Embryonic facial prominence (tissue), 1 donor: ENCODE data around the gene CCT7.
A peak's percentile ranks its signal among the peaks of the same experiment; 100 is the strongest.

Experiments used
- DNase-seq: peaks from one replicate; pipeline ENCODE4 v3.0.0-alpha.2; 2016; ENCODE audit errors: extremely low spot score

Gene CCT7

DNA sequence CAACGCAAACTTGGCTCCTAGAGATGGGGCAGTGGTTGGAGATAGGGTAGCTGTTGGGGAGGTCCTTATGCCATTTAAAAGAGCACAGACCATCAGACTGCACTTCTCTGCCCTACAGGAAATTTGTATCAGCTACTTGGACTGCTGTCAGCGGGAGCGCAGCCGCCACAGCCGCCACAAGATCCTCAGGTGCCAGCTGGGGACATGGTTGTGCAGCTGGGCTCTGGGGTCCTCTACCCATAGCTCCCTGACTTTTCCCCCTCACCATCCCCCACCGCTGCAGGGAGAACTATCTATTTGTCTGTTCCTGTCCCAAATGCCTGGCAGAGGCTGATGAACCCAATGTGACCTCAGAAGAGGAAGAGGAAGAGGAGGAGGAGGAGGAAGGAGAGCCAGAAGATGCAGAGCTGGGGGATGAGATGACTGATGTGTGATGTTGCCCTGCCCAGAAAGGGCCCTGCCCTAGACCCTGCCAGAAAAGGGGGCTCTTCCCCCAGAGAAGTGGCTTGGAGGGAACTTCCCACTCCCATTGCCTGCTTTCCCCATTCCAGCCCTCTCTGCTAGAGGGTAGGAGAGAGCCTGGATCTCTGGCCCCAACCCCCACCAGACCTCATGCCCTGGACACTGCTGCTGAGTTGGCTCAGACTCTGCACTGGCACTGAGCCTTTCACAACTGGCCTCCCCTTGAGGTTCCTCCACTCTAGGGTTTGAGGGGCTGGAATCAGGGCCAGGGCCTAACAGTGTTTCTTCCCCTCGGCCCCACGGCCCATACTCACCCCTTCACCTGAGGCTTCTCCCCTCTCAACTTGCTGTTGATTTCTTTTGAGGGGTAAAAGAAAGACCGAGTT is 8.4 kb upstream of the CCT7 start:
- DNase-seq = no peak

GRCh38 chr2:73227086-73227485 is 7.0 kb upstream of the CCT7 start:
- no peak for DNase-seq

GRCh38 chr2:73228631-73229030 is 5.5 kb upstream of the CCT7 start:
- no peak for DNase-seq

GRCh38 chr2:73232403-73233153 is 1.5 kb upstream of the CCT7 start:
- no peak for DNase-seq

DNA sequence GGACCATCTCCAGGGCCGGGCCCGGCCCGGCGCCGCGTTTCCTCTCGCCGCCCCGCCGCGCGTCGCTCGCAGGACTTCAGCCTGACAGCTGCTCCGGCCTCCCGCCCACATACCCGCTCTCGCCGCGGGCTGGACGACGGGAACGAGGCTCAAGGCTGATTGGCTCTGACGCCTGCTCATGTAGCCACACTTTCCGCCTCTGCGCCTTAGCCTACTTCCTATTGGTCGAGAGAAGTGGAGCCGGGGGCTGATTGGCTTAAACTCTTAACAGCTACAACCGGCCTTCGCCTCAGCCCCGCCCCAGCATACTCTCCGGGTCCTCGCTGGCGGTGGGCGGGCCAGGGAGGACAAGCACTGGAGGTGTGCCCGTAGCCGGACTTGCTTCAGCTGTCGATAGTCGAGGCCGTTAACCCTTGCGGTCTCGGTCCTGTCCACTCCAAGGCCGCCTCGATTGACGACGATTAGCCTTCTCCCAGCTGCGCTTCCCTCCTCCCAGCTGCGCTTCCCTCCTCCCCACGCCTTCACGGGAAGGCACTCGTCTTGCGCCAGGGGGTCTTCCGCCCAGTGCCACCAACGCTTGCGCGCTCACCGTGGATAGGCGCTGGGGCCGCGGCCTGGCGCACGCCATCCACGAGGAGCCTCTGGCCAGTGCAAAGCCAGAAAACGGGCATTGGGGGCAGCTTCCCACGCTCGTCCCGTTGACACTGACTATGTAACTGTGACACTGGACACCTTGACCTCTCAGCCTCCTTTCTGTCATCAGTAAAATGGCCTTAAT is 765 bp upstream of the CCT7 start, which contains the start of gene PRADC1:
Gene PRADC1 (minus strand): TSS at position 86 of the 778 bp plus-strand sequence. CDS start 79 bp downstream, at position 7.
- peak; percentile 97 for DNase-seq

GRCh38 chr2:73235315-73236028 is 1.4 kb downstream of the CCT7 start:
- DNase-seq = no peak

DNA sequence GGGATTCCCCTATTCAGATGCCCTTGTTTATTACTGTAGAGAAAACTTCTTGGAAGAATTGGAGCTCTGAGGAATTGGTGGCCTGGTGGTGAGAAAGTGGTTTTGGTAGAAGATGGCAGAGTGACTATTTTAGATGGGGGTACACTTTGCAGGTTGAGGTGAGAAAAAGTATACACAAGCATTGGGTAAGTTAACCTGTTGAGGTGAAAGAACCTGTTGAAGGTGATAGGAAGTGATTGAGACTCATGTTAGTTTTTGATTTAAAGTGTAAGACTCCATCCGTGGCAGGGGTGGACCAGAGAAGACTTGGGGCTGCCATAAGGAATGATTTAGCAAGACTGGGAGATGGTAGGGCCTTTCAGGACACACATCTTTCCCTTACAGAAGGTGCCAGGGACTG is 3.1 kb downstream of the CCT7 start:
- no peak for DNase-seq

DNA sequence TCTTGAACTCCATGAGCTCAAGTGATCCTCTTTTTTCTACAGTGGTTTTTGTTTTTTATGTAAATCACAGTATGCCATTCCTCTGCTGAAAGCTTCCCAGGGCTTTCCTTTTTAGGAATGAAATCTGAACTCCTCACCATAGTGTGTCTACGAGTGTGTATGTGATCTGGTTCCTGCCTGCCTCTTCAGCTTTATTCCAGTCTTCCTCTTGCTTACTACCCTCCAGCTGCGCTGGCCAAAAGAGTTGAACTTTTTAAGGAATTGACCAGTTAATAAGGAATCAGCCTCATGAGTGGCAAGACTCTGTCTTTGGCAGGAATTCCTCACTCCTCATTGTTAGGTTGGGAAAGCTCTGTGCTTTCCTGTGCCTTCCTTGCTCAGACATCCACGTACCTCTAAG is 4.0 kb downstream of the CCT7 start:
- DNase-seq = no peak

DNA sequence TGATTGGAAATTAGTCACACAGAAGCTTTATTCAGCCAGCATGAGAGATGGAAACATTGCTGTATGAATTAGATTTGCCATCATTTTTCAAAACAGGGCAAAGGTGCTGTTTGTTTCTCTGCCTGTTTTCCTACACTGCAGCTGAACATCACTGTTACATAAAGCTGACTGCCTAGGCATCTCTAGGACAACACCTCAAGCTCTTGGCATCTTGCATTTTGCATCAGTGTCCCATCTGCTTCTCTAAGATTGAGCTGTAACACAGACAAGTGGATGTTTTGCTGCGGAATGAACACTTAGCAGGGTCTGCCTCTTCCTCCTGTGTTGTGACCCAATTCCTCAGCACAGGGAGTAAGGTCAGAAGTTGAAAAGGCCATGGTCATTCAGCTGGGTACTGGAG is 4.9 kb downstream of the CCT7 start:
- no peak for DNase-seq

- DNase-seq = no peak
Measured at GRCh38 chr2:73239776-73240175, 5.7 kb downstream of the CCT7 start.

- no peak for DNase-seq
Measured at GRCh38 chr2:73243884-73244570, 9.9 kb downstream of the CCT7 start.

DNA sequence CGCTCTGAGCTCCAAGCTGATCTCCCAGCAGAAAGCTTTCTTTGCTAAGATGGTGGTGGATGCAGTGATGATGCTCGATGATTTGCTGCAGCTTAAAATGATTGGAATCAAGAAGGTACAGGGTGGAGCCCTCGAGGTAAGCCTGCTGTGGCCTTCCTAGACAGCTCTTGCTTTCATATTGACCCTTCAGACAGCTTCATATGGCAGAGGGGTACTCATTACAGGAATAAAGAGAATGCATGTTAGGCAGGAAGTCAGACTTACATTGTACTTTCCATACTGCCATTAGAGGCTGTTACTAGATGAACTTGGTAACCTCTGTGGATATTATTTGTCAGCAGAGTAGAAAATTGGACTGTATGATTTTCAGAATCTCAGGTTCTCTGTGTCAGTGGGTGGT is 10.5 kb downstream of the CCT7 start:
- no peak for DNase-seq

DNA sequence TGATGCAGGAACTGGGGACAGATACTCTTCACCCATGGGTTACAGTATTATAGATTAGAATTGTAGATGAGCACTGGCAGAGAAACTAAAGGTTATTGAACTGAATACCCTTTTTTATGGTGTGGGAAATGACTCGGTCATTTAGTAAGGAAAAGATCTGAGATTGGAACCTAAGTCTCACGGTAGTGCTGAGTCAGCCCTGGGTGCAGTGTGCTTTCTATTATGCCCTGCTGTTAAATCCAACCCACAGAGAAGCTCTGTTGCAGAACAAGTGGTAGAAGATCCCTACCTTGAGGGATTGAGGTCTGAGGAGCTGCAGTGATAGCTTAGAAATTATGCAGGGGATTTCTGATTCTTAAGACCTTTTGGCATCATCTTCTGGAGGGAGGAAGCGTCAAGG is 12.7 kb downstream of the CCT7 start:
- DNase-seq = no peak

GRCh38 chr2:73249636-73250035 is 15.5 kb downstream of the CCT7 start:
- DNase-seq = no peak

DNA sequence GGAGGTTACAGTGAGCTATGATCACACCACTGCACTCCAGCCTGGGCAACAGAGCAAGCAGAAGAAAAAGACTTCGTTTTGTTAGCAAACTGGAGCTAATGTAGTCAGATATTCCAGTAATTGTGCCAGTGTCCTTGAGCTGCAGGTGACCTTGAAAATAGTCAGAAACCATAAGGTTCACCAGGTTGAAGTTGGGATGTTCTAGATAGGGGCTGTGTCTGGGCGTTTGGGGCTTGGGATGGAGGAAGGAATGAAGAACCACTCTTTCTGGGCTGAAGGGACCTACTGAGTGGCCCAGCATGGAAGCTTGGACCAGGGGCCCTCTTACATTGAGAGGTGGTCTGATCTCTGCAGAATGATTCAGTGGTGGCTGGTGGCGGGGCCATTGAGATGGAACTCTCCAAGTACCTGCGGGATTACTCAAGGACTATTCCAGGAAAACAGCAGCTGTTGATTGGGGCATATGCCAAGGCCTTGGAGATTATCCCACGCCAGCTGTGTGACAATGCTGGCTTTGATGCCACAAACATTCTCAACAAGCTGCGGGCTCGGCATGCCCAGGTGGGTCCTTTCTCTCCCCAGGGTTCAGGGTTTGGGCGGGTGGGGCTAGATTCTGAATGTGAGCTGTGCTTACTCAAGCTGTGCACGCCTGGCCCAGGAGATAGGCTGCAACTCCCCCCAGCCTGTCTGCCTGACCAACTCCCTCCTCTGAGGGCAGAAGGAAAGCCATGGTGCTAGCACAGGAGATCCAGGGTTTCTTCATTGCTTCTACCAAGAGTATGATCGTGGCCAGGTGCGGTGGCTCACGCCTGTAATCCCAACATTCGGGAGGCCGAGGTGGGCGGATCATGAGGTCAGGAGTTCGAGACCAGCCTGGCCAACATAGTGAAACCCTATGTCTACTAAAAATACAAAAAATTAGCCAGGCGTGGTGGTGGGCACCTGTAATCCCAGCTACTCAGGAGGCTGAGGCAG is 17.1 kb downstream of the CCT7 start:
- no peak for DNase-seq

DNA sequence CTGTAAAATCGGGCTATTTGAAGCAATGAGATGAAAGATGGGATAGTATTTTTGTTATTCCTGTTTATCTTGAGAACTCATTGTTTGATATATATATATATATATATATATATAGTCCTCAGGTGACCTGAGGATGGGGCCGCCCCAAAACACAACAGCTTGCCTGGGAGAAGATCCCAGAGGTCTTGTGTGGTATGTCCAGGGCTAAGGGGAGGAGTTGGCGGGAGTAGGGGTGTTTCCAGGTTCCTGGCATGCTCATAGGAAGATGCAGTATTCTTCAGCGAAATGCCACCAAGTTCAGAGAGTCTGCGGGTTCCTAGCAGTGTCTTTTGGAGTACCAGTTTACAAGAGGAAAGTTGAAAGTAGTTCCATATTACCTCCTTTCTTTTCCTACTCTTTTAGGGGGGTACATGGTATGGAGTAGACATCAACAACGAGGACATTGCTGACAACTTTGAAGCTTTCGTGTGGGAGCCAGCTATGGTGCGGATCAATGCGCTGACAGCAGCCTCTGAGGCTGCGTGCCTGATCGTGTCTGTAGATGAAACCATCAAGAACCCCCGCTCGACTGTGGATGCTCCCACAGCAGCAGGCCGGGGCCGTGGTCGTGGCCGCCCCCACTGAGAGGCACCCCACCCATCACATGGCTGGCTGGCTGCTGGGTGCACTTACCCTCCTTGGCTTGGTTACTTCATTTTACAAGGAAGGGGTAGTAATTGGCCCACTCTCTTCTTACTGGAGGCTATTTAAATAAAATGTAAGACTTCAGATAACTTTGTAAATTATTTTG is 18.3 kb downstream of the CCT7 start:
- DNase-seq = no peak

DNA sequence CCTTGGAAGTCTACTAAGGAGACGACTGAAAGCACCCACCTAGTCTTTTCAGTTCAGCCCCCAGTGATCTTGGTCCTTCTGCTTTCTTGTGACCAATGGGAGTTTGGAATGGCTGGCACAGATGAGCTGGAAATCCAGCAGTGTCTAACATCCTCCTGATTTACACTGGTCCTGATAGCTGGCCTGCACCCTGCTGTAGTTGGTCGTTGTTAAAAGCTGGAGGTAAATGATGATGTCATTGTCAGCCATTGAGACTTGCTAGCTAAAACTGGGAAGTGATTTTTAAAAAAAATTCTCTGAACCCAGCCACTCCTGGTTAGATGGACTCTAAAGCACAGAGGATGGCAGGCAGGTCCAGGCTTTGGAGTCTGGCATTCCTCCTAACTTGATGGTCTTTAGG is 19.3 kb downstream of the CCT7 start:
- DNase-seq = no peak

DNA sequence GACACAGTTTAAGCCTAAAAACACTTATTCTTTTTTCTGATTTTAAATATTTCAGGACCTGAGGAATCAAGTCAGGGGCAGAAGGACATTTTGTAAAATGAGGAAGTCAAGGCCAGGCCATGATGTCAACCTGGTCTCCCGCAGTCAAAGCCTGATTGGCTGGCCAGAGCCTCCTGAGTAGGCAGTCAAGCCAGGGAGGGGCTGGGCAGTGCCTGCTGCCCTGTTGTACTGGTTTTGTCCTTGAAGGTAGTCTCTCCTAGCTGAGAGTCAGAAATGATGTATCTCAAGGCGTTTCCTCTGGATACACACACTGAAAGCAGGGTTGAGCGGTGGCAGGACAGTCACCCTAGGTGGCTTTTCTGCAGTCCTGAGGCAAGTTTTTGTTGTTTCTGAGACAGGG is 19.8 kb downstream of the CCT7 start:
- DNase-seq = no peak
